Gastroesophageal sphincter (tissue), 3 donors: Measurements from ENCODE around the gene ZNF804B.

Experiments
- POLR2A ChIP-seq, 2 donors: fragments of 450-650 bp; IDR thresholded peaks; one replicate each; pipeline ENCODE4 v1.6.1; 2017; ENCODE audit warnings: antibody characterized with exemption in 2 of 2, mild to moderate bottlenecking in 2 of 2, moderate library complexity in 1 of 2
- POLR2AphosphoS5 ChIP-seq: sonication (generic); formaldehyde crosslinking; IDR thresholded peaks from one replicate; pipeline ENCODE4 v1.6.1; 2017; ENCODE audit warnings: antibody characterized with exemption
- TF ChIP-seq, protein P1 (sequence below), 4 experiments: fragments of 200-600 bp in 2 of 4; fragments of 450-650 bp in 2 of 4; sonication (generic) in 1 of 4; IDR thresholded peaks; one replicate each; pipeline ENCODE4 v1.5.1; 2017 to 2019; ENCODE audit warnings: antibody characterized with exemption in 4 of 4, mild to moderate bottlenecking in 2 of 4, moderate library complexity in 2 of 4

DNA sequence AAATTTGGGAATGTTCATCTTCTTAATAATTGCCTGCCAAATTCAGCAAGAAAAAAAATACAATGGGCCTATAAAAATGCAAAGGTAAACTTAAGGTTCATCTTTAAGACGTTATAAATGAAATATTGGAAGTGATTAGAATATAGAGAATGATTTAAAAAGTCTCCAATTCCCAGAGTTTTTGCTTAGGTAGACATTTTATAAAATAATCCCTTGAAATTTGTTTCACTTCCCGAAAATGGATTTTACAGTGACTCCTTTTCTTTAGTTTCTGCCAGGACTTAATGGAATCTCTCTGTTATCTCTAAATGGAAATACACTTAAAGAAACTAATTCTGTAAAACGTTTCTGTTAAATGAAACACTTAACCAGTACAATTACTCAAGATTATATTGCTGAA, 580.2 kb downstream of the ZNF804B start:
- no peak for TF ChIP-seq POLR2AphosphoS5
- no peak for TF ChIP-seq POLR2A (IDR thresholded peaks at IDR 0.05)
- TF ChIP-seq, protein P1, sequence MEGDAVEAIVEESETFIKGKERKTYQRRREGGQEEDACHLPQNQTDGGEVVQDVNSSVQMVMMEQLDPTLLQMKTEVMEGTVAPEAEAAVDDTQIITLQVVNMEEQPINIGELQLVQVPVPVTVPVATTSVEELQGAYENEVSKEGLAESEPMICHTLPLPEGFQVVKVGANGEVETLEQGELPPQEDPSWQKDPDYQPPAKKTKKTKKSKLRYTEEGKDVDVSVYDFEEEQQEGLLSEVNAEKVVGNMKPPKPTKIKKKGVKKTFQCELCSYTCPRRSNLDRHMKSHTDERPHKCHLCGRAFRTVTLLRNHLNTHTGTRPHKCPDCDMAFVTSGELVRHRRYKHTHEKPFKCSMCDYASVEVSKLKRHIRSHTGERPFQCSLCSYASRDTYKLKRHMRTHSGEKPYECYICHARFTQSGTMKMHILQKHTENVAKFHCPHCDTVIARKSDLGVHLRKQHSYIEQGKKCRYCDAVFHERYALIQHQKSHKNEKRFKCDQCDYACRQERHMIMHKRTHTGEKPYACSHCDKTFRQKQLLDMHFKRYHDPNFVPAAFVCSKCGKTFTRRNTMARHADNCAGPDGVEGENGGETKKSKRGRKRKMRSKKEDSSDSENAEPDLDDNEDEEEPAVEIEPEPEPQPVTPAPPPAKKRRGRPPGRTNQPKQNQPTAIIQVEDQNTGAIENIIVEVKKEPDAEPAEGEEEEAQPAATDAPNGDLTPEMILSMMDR (IDR thresholded peaks at IDR 0.05) = no peak
